HUES48 (cell line): Measurements from ENCODE around the gene TNIP1.

ENCODE experiments used
- H3K27ac ChIP-seq: one replicate; pipeline ENCODE4 v1.7.0; 2013; ENCODE audit warnings: low read depth, low read length, inconsistent platforms
- H3K27me3 ChIP-seq: 2 replicates; pipeline ENCODE4 v1.6.1; 2013; ENCODE audit warnings: mild to moderate bottlenecking, low read length; ENCODE audit not compliant: control insufficient read depth, insufficient read depth
- H3K36me3 ChIP-seq: 2 replicates; pipeline ENCODE4 v1.6.1; 2013; ENCODE audit warnings: low read length; ENCODE audit not compliant: control insufficient read depth, insufficient read depth
- H3K4me1 ChIP-seq: 2 replicates; pipeline ENCODE4 v1.6.1; 2013; ENCODE audit warnings: mild to moderate bottlenecking, low read length; ENCODE audit not compliant: control insufficient read depth, insufficient read depth
- H3K4me3 ChIP-seq: 2 replicates; pipeline ENCODE4 v1.5.1; 2013; ENCODE audit warnings: mild to moderate bottlenecking, low read depth, low read length
- H3K9ac ChIP-seq: 2 replicates; pipeline ENCODE4 v1.6.1; 2013; ENCODE audit warnings: mild to moderate bottlenecking, low read depth, low read length, moderate library complexity
- H3K9me3 ChIP-seq: 2 replicates; pipeline ENCODE4 v1.6.1; 2013; ENCODE audit warnings: low read length; ENCODE audit not compliant: control insufficient read depth, insufficient read depth

The TNIP1 gene

GRCh38 chr5:151104795-151105194, 24.0 kb upstream of the TNIP1 start:
- Histone ChIP-seq H3K36me3 (peaks cover 37% of the 10 kb centered on the region), H3K4me3 (no peak overlapping the region), H3K9me3 (no peaks in the 10 kb centered on the region), H3K9ac (no peak overlapping the region), H3K27me3 (no peaks in the 10 kb centered on the region), H3K4me1 (no peaks in the 10 kb centered on the region), H3K27ac (no peak overlapping the region)

- no peaks in the 10 kb centered on the region for H3K27me3 ChIP-seq
- no peaks in the 10 kb centered on the region for H3K9me3 ChIP-seq
- no peaks in the 10 kb centered on the region for H3K4me1 ChIP-seq
- no peak overlapping the region for H3K27ac ChIP-seq
- no peak overlapping the region for H3K4me3 ChIP-seq
- H3K36me3 ChIP-seq, result peaks cover 12% of the 10 kb centered on the region; the same call in 1 of the 2 replicates
- no peak overlapping the region for H3K9ac ChIP-seq
Measured at GRCh38 chr5:151101746-151102145, 20.9 kb upstream of the TNIP1 start.

GRCh38 chr5:151101151-151101550, 20.3 kb upstream of the TNIP1 start:
- Histone ChIP-seq H3K27me3 (no peaks in the 10 kb centered on the region), H3K36me3 (peaks cover 10% of the 10 kb centered on the region; the same call in 1 of the 2 replicates), H3K9ac (no peak overlapping the region), H3K4me3 (no peak overlapping the region), H3K27ac (no peak overlapping the region), H3K4me1 (no peaks in the 10 kb centered on the region), H3K9me3 (no peaks in the 10 kb centered on the region)

- Histone ChIP-seq H3K36me3 (peaks cover 9% of the 10 kb centered on the region; the same call in 1 of the 2 replicates), H3K4me3 (no peak overlapping the region), H3K9me3 (no peaks in the 10 kb centered on the region), H3K9ac (no peak overlapping the region), H3K27me3 (no peaks in the 10 kb centered on the region), H3K4me1 (0 out of 2 replicates have a peak, but pooled peaks cover under 1% of the 10 kb centered on the region), H3K27ac (no peak overlapping the region)
Measured at GRCh38 chr5:151100681-151101080, 19.8 kb upstream of the TNIP1 start.

GRCh38 chr5:151098768-151099121, 17.9 kb upstream of the TNIP1 start:
- no peak overlapping the region for H3K27ac ChIP-seq
- H3K9ac ChIP-seq, result no peak overlapping the region
- H3K9me3 ChIP-seq, result no peaks in the 10 kb centered on the region
- no peak overlapping the region for H3K4me3 ChIP-seq
- no peaks in the 10 kb centered on the region for H3K27me3 ChIP-seq
- H3K4me1 ChIP-seq, result 0 out of 2 replicates have a peak, but pooled peaks cover 13% of the 10 kb centered on the region
- 0 out of 2 replicates have a peak, but pooled peaks cover 5% of the 10 kb centered on the region for H3K36me3 ChIP-seq

- Histone ChIP-seq H3K9ac (no peak overlapping the region), H3K4me3 (no peak overlapping the region), H3K27me3 (no peaks in the 10 kb centered on the region), H3K27ac (no peak overlapping the region), H3K9me3 (no peaks in the 10 kb centered on the region), H3K36me3 (no peaks in the 10 kb centered on the region), H3K4me1 (peaks cover 18% of the 10 kb centered on the region; the same call in 1 of the 2 replicates)
Measured at GRCh38 chr5:151097820-151098767, 17.3 kb upstream of the TNIP1 start.

- H3K9ac ChIP-seq, result no peak overlapping the region
- no peak overlapping the region for H3K27ac ChIP-seq
- no peak overlapping the region for H3K4me3 ChIP-seq
- H3K27me3 ChIP-seq, result no peaks in the 10 kb centered on the region
- no peaks in the 10 kb centered on the region for H3K36me3 ChIP-seq
- no peaks in the 10 kb centered on the region for H3K9me3 ChIP-seq
- H3K4me1 ChIP-seq, result peaks cover 22% of the 10 kb centered on the region; the same call in 1 of the 2 replicates
Measured at GRCh38 chr5:151097061-151097460, 16.2 kb upstream of the TNIP1 start.

- H3K27ac ChIP-seq, result no peak overlapping the region
- no peak overlapping the region for H3K4me3 ChIP-seq
- no peaks in the 10 kb centered on the region for H3K27me3 ChIP-seq
- no peaks in the 10 kb centered on the region for H3K36me3 ChIP-seq
- no peak overlapping the region for H3K9ac ChIP-seq
- peaks cover 22% of the 10 kb centered on the region; the same call in 1 of the 2 replicates for H3K4me1 ChIP-seq
- H3K9me3 ChIP-seq, result no peaks in the 10 kb centered on the region
Measured at GRCh38 chr5:151096001-151096373, 15.2 kb upstream of the TNIP1 start.

- Histone ChIP-seq H3K27me3 (no peaks in the 10 kb centered on the region), H3K9ac (no peak overlapping the region), H3K27ac (no peak overlapping the region), H3K36me3 (no peaks in the 10 kb centered on the region), H3K4me3 (no peak overlapping the region), H3K9me3 (no peaks in the 10 kb centered on the region), H3K4me1 (peaks cover 22% of the 10 kb centered on the region; the same call in 1 of the 2 replicates)
Measured at GRCh38 chr5:151095341-151096000, 14.6 kb upstream of the TNIP1 start.

GRCh38 chr5:151094852-151095245, 14.0 kb upstream of the TNIP1 start:
- H3K9ac ChIP-seq, result no peak overlapping the region
- no peak overlapping the region for H3K27ac ChIP-seq
- no peaks in the 10 kb centered on the region for H3K9me3 ChIP-seq
- peaks cover 22% of the 10 kb centered on the region; the same call in 1 of the 2 replicates for H3K4me1 ChIP-seq
- no peaks in the 10 kb centered on the region for H3K27me3 ChIP-seq
- H3K4me3 ChIP-seq, result no peak overlapping the region
- H3K36me3 ChIP-seq, result no peaks in the 10 kb centered on the region
